ENCODE data around the gene KIF16B.
A peak's percentile ranks its signal among the peaks of the same experiment; 100 is the strongest.

The KIF16B gene

DNA sequence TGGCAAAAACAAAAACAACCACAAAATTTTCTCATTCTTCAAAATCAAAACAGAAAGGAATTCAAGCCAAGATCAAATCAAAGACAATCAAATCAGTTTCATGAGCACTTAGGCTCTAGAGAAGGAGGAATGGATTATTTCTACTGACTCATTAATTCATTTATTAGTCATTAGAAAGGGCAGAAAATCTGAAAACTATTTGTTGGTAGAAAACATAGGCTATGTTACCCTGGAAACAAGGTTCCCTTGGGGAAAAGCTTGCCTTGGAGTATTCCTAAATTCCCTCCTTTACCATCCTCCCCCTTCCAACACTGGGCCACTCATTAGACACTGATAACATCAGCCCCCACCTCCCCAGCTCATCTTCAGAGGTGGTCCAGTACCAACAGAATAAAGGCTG is 17.5 kb downstream of the KIF16B start:
- DNase-seq (ENCODE audit: low read depth, low spot score) = no peak
- no peak overlapping the region for H3K27ac ChIP-seq

DNA sequence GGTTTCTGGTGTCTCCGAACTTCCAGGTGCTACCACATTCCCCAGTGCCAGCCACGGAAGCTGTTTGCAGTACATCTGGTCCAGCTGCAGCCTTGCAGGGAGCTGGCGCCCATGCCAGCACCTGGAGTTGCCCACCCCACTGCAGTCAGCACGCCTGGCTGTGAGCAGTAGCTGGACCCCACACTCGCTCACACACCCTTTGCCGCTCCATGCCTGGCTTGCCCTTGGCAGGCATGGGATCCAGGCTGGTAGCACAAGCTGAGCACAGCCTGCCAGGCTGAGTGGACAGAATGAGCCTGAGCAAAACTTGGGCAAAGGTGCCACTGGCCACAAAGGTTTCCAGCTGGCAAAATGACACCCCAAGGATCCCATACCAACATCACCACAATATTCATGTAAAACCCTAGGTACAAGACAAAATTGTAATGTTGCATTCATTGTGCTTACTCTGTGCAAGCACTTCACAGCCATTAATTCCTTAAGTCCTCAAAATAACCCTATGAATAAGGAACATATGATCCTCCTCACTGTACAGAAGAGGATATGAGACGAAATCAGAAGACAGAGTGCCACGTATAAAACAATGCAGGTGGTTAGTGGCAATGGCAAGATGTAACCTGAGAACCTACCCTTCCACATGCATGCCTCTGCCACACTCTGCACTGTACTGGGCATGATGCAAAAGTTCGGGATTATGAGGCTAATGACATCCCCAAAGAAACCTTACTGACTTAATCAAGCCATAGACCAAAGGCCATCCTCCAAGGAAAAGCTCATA is 18.3 kb downstream of the KIF16B start:
- DNase-seq (ENCODE audit: low read depth, low spot score) = no peak
- no peak overlapping the region for H3K27ac ChIP-seq

DNA sequence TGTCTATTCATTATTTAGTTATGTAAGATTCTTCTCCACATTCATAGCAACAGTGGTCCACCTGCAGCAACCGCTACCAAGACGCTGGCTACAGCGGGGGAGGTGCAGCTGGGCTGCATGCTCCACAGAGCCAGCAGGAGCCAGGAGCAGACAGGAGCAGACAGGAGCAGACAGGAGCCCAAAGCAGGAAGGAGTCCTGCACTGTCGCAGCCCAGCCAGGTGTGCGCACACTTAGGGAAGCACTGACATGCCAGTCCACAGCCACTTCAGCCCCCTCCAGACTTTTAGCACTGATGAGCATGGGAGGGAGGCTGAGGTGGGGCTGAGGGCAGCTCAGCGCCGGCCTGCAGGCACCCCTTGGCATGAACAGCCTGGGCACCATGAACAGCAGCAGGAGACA is 19.6 kb downstream of the KIF16B start:
- no peak overlapping the region for H3K27ac ChIP-seq
- no peak for DNase-seq (ENCODE audit: low read depth, low spot score)

DNA sequence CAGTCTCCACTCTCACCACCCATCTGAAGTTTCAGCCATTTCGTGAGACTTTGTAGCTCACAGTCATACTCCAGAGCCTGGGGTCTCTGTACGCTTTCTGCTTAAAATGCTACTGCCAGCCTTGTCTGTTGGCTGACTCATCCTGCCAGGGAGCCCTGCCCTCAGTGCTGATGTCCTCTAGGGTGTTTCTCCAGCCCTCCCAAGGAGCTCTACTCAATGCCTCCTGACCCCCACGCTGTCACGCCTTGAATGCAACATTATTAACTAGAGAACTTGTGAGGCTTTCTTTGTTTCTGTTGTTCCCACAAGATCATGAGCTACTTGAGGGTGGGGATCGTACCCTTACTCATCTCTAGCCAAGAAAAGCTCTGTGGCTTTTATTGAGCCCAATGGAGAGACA is 20.1 kb downstream of the KIF16B start:
- H3K27ac ChIP-seq = no peak overlapping the region
- no peak for DNase-seq (ENCODE audit: low read depth, low spot score)

DNA sequence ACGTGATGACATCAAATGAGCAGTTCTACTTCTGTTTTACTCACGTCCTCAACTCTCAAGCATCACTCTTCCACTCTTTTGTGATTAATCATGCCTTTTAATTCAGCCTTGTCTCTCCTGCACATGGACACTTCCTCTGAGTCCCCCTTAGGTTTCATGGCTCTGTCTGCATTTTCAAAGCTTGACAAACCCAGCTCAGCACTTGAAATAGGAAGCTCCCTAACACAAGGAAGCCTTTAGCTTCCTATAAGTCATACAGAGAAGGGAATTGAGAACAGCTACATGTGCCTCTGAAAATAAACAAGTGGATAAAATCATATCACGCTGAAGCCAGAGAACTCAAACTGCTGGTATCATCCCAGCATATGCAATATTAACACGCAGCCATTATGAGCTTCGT is 21.2 kb downstream of the KIF16B start:
- DNase-seq (ENCODE audit: low read depth, low spot score) = no peak
- H3K27ac ChIP-seq = no peak overlapping the region

DNA sequence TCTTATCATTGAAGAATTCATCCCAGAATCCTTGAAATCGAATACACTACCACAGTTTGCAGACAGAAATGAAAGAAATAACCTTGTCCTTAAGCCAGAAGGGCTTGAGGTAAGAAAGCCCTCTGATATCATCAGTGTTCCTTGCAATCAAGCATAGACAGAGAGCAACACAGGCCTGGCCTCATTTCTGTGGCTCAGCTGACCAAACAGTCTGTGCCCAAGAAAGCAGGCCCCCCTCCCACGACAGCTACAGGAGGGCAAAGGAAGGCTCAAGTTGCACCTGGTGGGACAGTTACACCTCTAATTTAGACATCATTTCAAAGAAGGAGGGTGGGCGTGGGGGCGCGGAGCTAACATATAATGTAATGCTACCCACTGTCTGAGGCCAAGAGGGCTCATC is 21.6 kb downstream of the KIF16B start:
- no peak overlapping the region for H3K27ac ChIP-seq

DNA sequence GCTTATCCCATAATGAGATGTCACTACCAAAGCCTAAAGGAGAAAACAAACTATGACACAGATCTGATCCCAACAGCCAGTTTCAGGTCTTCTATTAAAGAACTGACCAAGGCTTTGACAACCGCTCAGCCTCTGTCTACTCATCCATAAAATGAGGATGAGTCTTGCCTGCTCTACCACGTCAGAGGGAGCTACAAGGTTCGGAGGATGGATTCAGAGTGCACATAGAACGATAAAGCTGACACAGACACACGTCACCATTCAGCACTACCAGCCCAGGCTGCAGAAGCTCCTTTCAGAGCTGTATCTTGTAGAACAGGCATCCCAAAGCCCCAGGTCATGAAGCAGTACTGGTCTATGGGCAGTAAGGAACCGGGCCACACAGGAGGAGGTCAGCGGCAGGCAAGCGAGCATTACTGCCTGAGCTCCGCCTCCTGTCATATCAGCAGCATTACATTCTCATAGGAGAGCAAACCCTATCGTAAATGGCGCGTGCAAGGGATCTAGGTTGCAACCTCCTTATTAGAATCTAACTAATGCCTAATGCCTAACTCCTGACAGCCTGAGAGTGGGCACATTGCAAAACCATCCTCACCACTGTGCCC is 25.1 kb downstream of the KIF16B start:
- no peak overlapping the region for H3K27ac ChIP-seq
- no peak for DNase-seq (ENCODE audit: low read depth, low spot score)

More for the DNA sequence above, 21.6 kb downstream of the KIF16B start:
- DNase-seq (ENCODE audit: low read depth, low spot score) = no peak

DNA sequence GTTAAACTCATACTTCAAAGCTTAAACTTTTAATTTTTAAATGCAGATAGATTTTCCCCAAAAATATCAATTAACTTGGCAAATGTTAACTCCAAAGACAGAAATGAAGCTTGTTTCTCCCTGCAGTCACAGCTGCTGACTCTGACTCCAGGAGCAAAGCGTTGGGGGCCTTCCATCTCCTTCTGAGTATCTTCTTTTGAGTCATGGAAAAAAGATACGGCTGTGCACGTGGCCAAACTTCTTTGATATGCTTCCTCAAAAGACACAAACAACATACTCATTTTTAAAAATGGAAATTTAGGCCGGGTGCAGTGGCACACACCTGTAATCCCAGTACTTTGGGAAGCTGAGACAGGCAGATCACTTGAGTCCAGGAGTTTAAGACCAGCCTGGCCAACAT is 28.3 kb downstream of the KIF16B start:
- H3K27ac ChIP-seq = no peak overlapping the region

DNA sequence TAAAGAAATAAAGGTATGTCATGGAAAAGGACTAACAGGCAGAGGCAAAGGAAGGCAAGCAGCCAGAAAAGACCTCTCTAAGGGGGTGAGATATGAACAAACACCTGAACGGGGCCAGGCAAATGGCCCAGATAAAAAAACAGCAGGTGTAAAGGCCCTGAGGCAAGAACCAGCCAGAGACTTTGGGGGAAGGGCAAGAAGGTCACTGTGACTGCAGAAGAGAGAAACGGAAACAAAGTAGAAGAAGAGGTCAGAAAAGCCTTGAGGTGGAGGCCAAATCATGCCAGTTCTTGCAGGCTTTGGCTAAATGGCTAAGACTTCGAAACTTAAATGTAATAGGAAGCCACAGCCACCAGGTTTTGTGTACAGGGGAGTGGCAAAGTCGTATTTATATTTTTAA is 30.8 kb downstream of the KIF16B start:
- no peak for DNase-seq (ENCODE audit: low read depth, low spot score)
- no peak overlapping the region for H3K27ac ChIP-seq

More for the DNA sequence above, 28.3 kb downstream of the KIF16B start:
- no peak for DNase-seq (ENCODE audit: low read depth, low spot score)

DNA sequence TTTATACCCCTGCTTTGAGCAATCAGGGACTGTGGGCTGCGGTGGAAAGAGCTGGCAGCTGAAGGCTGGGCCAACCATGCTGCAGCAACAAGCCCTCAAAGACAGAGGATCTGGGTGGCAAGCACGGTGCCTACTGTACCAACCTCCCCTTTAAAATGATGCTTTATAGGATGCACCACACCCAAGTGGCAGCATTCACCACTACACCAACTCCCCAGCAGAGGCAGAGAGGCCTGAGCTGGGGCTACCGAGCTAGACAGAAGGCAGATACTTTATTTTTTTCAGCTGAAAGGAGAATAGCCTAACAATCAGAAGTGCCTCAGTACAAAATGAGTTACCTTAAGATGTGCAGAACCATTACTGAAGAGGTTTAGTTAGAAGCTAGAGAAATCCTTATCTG is 31.4 kb downstream of the KIF16B start:
- no peak for DNase-seq (ENCODE audit: low read depth, low spot score)
- H3K27ac ChIP-seq = no peak overlapping the region

DNA sequence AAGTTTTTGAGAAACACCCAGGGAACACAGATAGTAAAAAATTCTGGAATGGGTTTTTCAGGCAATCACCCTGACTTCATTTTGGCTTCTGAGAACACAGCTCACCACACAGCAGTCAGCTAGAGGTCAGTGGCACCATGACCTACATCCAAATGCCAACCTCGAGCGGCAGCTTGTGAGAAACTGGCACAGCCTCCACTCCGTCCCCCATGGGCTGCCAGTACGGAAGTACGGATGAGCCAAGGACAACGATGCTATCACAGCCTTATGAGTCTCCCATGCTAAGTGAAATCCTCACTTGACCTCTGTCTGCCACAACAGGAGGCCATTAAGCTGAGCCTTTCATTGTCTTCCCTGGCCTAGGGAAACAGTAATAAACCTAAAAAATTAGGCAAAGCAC is 32.0 kb downstream of the KIF16B start:
- no peak for DNase-seq (ENCODE audit: low read depth, low spot score)
- H3K27ac ChIP-seq = no peak overlapping the region

DNA sequence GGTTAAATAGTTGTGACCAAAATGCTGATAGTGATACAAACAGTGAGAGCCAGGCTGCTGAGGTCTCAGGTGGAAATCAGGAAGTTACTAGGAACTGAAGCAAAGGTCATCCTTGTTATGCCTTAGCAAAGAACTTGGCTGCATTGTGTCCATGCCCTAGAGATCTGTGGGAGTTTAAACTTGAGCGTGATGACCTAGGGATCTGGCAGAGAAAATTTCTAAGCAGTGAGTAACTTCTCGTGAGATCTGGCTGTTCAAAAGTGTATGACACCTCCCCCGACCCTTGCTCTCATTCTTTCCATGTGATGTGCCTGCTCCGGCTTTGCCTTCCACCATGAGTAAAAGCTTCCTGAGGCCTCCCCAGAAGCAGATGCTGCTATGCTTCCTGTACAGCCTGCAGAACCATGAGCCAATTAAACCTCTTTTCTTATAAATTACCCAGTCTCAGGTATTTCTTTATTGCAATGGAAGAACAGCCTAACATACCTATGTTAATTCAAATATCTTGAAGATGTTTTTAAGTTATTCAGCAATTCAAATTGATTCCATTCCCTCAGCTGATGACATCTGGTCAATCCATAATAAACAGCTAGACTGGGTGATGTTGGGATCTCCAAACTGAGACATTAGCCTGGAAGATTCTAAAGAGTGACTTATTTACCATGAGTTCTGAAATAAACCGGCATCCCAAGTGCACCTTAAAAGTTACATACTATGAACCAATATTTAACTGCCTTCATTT is 33.8 kb downstream of the KIF16B start:
- no peak overlapping the region for H3K27ac ChIP-seq
- DNase-seq (ENCODE audit: low read depth, low spot score) = no peak

DNA sequence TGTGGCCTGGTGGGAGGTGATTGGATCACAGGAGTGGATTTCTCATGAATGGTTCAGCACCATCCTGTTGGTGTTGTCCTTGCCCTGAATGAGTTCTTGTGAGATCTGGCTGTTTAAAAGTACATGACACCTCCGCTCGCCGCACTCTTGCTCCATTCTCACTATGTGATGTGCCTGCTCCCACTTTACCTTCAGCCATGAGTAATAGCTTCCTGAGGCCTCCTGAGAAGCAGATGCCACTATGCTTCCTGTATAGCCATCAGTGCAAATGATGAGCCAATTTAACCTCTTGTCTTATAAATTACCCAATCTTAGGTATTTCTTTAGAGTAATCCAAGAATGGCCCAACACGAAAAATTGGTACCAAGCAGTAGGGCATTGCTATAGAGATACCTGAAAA is 34.5 kb downstream of the KIF16B start:
- DNase-seq (ENCODE audit: low read depth, low spot score) = no peak
- no peak overlapping the region for H3K27ac ChIP-seq

DNA sequence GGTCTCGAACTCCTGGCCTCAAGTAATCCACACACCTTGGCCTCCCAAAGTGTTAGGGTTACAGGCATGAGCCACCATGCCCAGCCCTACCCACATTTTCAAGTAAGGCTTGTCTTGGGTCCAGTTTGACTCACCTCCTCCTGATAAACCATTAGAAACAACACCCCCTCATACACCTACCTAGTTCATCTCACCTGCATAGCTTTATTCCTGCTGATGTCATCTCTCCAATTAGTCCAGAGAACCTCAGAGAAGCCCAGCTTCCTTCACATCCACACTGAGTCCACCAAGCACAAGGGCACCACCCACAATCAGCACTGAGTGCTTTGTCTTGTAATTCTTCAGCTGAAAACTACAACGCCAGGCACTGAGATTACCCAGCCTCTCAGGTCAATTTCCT is 35.3 kb downstream of the KIF16B start:
- H3K27ac ChIP-seq = no peak overlapping the region
- no peak for DNase-seq (ENCODE audit: low read depth, low spot score)

DNA sequence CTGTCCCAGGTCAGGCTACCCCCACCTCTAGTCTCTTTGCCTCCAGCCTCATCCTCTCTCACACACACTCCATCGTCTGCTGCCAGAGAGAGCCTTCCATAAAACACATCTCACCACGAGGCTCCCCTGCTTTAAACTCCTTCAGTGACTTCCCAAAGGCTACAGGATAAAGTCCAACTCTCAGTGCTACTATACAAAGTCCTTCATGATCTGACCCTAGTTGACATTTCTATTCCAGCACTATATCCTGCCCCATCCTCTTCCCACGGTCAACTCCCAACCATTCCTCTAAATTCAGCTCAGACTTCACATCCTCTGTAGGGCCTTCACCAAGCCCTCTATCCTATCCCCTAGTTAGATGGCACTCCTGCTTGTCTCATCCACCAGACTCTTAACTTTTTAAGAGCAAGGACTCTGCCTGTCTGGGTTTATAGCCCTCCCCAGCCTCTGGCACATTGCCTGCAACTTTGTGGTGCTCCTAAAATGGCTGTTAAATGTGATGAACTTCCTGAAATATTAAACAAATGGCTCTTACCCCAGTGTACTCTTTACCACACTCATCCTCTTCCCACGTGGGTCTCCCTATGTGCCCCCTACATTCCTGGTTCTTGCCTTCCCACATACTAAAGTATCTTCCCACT is 36.1 kb downstream of the KIF16B start:
- no peak overlapping the region for H3K27ac ChIP-seq
- DNase-seq (ENCODE audit: low read depth, low spot score) = no peak

DNA sequence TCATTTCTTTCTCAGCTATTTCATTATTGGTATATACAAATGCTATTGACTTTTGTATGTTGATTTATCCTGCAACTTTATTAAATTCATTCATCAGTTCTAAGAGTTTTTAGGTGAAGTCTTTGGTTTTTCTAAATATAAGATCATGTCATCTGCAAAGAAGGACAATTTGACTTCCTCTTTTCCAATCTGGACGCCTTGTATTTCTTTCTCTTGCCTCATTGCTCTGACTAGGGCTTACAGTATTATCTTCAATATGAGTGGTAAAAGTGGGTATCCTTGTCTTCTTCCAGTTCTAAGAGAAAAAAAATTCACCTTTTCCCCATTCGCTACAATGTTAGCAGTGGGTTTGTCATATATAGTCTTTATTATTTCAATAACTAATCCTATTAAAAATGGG is 38.0 kb downstream of the KIF16B start:
- no peak overlapping the region for H3K27ac ChIP-seq
- DNase-seq (ENCODE audit: low read depth, low spot score) = no peak

DNA sequence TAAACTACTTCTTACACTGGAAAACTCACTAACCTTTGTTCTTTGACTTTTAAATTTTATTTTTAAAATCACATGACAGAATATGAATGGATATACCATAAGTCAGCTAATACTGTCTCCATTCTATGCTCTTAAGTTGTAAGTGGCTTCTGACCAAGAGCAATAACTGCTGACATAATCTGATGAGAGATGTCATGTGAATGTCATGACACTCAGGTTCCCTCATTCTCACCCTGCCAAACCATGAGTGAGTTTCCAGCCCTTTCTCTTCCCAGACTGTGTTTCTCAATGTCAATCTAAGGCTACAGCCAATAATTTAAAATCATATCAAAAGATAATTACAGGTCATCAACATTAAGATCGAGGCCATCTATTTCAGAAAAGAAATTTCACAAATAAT is 39.7 kb downstream of the KIF16B start:
- H3K27ac ChIP-seq = no peak overlapping the region
- no peak for DNase-seq (ENCODE audit: low read depth, low spot score)

DNA sequence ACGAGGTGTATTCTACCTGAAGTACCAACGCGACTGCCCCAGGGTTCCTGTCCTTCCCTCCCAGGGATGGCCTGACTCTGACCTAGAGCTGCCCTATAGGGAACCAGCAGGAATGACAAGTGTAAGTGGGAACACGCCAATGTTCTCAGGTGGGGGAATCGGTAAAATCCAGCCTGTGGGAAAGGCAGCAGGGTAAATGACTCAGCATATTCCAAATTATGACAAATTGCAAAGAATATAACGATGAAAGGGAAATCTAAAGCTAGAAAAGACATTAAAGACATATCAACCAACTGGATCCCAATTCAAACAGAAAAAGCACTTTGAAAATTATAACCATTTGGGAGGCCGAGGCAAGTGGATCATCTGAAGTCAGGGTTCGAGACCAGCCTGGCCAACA is 41.8 kb downstream of the KIF16B start:
- no peak overlapping the region for H3K27ac ChIP-seq
- no peak for DNase-seq (ENCODE audit: low read depth, low spot score)

DNA sequence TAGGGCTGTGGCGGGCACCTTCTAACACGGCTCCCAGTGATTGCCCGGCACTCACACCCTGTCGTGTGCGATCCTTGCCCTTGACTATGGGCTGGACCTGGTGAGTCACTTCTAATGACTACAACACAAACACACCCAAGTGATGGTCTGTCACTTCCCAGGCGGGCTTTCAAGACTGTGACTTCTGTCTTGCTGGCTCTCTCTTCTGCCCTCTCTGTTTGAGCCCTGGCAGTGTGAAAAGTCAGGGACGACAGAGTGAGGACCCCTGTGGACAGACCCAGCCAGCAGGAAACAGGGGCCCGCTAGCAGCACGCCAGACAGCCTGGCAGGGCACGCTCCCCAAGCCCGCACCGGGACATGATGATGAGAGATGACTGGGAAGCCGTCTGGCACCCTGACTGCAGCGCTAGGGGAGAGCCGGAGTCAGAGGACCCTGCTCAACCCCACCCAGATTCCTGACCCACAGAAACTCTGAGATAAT is 43.0 kb downstream of the KIF16B start:
- no peak for DNase-seq (ENCODE audit: low read depth, low spot score)
- H3K27ac ChIP-seq = peak overlapping the region; percentile 87

DNA sequence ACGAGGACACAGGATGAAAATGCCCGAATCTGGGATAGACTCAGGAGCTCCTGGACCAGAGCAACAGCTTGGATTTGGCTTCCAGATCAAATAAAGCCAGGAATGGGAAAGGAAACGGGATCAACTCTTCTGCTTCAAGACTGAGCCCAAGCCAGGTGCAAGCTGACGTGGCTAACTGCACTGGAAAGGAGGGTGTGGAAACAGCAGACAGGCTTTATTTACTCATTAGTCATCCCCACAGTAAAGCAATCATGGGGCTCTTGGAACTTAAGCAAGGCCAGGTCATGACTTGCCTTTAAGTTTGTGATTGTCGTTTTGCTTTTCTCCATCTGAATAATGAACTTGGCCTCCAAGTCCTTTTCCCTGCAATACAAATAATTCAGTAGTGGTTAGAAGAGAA is 45.2 kb downstream of the KIF16B start:
- peak; percentile 89 for DNase-seq (ENCODE audit: low read depth, low spot score)
- H3K27ac ChIP-seq = peak overlapping the region; percentile 87

DNA sequence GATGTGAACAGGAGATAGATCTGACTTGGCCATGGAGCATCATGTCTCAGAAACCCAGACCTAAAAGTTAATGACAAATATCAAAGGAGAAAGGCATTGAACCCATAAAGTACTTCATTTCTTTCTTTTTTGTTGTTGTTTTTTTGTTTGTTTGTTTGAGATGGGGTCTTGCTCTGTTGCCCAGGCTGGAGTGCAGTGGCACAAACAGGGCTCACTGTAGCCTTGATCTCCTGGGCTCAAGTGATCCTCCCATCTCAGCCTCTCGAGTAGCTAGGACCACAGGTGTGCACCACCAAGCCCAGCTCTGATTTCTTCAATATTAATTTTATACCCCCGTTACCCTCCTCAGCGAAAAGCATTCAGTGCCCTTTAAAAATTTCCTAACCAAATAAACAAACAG is 45.8 kb downstream of the KIF16B start:
- peak overlapping the region; percentile 87 for H3K27ac ChIP-seq

More for the DNA sequence above, 45.8 kb downstream of the KIF16B start:
- DNase-seq (ENCODE audit: low read depth, low spot score) = no peak

All from epithelial cell of prostate (primary cell).